Subcutaneous adipose tissue (tissue), 4 donors: ENCODE results near the gene FBXO5. TPM values are rescaled to one million over a fixed set of nuclear protein-coding genes. Genes with fewer than 3 reads are reported as not detected.

Source experiments
- CTCF ChIP-seq: fragments of 450-650 bp; IDR thresholded peaks from one replicate; pipeline ENCODE4 v1.5.1; 2016; ENCODE audit warnings: low read depth, mild to moderate bottlenecking, control low read depth, antibody characterized with exemption, moderate library complexity
- total RNA-seq, 4 donors: library from RNA; depleted of rRNA; stranded (reverse); fragments of >200 nt; gene quantifications; one replicate each; pipeline ENCODE4 v1.1.0, GENCODE V29; 2016

FBXO5 gene
- total RNA-seq, 4 donors from 2014 or later, result 3.1 to 4.8 (median 4.1) TPM

GRCh38 chr6:152983637-152984512, 1.0 kb upstream of the FBXO5 start:
- TF ChIP-seq CTCF, result no peak

GRCh38 chr6:152981989-152982903, 595 bp downstream of the FBXO5 start:
- no peak for TF ChIP-seq CTCF

- TF ChIP-seq CTCF, result no peak
Observed at GRCh38 chr6:152981219-152981618, 1.6 kb downstream of the FBXO5 start.

- TF ChIP-seq CTCF, result no peak
Observed at GRCh38 chr6:152980656-152981055, 2.2 kb downstream of the FBXO5 start.

GRCh38 chr6:152979116-152979515, 3.7 kb downstream of the FBXO5 start:
- TF ChIP-seq CTCF, result no peak

- TF ChIP-seq CTCF, result no peak
Observed at GRCh38 chr6:152978058-152978457, 4.8 kb downstream of the FBXO5 start.

GRCh38 chr6:152977556-152977955, 5.3 kb downstream of the FBXO5 start:
- TF ChIP-seq CTCF, result no peak
